GM18909 (cell line): ENCODE data around the gene PTPRT.
"Not testable (repeated sequence)": the region's sequence is repeated elsewhere in the genome, so short reads cannot be mapped to it uniquely, and the experiment has no call there.

Source experiments
- ATAC-seq: cut with Tn5 transposase; IDR thresholded peaks from one replicate; pipeline ENCODE4 v1.9.1; 2021; ENCODE audit warnings: mild to moderate bottlenecking; ENCODE audit not compliant: unreplicated experiment, poor library complexity

Gene PTPRT

GRCh38 chr20:43188234-43188653 lies 1.5 kb downstream of the PTPRT start:
- ATAC-seq = no peak

- ATAC-seq = peak; percentile 56
Measured at GRCh38 chr20:43187476-43188233, 2.1 kb downstream of the PTPRT start.

- no peak for ATAC-seq
Measured at GRCh38 chr20:43186312-43186711, 3.4 kb downstream of the PTPRT start.

GRCh38 chr20:43185901-43186300 lies 3.8 kb downstream of the PTPRT start:
- ATAC-seq = no peak

DNA sequence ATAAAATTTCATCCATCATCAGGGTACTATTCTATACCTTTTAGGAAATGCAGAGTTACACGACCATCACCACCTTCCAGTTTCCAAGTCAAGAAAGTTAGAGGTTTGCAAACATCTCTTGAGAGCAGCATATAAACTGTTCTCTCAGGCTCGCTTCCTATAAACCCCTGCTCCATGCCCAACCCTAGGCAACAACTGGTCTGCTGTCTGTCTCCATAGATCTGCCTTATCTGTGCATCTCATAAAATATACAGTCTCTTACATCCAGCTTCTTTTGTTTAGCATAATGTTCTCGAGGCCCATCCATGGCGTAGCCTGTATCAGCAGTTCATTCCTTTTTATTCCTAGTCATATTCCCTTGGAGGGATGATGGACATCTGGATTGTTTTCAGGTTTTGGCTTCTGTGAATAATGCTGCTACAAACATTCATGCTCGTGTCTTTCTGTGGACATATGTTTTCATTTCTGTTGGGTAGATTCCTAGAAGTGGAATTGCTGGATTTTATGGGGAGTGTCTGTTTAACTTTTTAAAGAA lies 6.1 kb downstream of the PTPRT start:
- ATAC-seq = no peak

DNA sequence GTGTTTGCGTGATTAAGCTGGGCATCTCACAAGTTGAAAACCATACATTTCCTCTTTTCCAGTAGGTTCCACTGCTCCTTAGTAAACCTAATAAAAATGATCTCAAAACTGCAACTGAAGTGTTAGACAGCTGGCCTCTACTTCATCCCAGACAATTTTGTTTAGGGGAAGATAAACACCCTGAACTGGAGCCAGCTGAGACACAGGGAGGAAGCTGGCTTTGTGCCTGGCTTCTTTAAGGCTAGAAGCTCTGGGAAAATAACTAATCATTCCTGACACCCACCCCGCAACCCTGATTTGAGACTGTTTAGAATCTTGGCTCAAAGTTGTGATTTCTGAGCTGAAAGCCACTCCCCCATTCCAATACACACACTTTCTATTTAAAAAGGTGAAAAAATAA lies 11.6 kb downstream of the PTPRT start:
- ATAC-seq = no peak

GRCh38 chr20:43176726-43177125 lies 13.0 kb downstream of the PTPRT start:
- no peak for ATAC-seq

GRCh38 chr20:43171930-43172329 lies 17.8 kb downstream of the PTPRT start:
- no peak for ATAC-seq

DNA sequence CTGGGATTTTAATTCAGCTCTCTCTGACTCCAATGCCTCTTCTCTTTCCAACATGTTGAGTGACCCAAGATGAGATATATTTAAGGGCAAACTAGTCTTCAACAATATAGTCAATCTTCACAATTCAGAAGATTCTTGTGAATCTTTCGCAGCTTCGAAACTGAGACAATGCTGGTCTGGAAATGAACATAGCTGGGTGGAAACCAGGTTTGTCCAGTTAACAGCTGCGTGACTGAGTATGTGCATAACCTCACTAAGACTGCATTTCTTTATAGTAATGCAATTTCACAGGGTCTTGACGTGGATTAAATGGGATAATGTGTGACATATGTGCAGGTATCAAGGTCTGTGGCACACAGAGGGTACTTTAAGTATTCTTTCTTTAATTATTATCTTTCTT lies 18.9 kb downstream of the PTPRT start:
- no peak for ATAC-seq

DNA sequence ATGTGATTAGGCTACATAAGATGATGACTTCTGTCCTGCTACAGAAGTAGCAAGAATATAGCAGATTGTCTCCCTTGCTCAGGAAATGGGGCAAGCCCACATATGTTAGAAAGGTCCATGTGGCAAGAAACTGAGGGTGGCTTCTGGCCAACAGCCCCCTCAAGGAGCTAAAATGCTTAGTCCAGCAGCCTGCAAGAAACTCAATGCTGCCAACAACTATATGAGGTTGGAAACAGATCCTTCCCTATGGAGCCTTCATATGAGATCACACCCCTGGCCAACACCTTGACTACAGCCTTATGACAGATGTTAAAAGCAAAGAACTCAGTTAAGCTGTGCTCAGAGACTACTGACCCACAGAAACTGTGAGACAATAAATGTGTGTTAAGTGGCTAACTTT lies 22.1 kb downstream of the PTPRT start:
- no peak for ATAC-seq

DNA sequence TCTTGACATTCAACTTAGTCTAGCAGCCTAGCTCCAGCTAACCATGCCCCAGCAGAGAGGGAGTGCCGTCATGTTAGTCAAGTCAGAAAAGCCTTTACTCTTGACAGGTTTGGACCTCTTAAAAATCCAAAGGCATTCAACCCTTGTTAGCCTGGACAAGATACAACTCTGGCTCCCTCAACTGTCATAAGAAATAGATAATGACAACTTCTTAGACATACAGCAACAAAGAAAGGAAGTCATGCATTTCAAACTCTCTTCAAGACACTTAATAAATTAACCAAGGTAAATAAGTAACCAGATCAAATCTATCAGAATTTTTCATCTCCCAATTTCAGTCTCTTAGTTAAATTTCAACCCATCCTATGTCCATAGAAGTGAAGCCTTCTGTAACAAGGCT lies 22.7 kb downstream of the PTPRT start:
- no peak for ATAC-seq

- no peak for ATAC-seq
Measured at GRCh38 chr20:43165611-43166010, 24.1 kb downstream of the PTPRT start.

DNA sequence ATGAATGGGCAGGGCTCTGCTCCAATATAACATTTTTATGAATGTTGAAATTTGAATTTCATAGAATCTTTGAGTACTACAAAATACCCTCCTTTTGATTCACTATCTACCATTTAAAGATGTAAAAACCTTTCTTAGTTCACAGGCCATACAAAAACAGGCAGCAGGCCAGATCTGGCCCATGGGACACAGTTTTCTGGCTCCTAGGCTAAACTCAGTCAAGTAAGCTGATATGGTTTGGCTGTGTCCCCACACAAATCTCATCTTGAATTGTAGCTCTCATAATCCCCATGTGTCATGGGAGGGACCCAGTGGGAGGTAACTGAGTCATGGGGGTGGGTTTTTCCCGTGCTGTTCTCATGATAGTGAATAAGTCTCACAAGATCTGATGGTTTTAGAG lies 25.0 kb downstream of the PTPRT start:
- ATAC-seq = not testable (repeated sequence)

DNA sequence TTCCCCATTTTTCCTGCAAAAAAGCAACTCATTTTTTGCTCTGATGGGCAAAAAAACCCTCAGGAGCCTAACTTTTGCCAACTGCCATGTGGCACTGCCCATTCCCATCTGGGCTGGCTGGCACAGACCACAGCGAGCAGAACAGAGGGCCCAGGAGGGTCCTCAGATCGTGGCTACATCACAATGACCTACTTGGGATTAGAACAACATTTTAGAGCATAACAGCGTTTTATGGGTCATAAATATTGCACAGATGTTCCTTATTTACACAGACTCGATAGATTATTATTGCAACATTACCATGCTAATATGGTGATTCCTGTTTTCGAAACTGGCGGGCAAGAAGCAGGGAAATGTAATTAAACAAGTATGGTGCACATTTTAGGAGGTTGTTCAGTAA lies 28.0 kb downstream of the PTPRT start:
- ATAC-seq = no peak

DNA sequence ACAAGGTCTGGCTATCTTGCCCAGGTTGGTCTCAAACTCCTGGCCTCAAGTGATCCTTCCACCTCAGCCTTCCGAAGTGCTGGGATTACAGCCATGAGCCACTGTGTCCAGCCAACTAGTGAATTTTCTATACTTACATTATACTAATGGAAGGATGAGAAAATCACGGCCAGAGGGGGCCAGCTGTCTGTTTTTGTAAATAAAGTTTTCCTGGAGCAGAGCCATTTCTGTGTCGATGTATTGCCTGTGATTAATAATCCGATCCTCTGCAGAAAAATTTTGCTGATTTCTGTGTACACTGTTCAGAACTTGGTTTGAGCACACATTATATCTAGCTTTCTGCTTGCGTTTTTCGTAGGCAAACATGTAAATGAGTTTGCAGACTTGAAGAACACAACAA lies 28.8 kb downstream of the PTPRT start:
- no peak for ATAC-seq

GRCh38 chr20:43159994-43160393 lies 29.7 kb downstream of the PTPRT start:
- no peak for ATAC-seq

DNA sequence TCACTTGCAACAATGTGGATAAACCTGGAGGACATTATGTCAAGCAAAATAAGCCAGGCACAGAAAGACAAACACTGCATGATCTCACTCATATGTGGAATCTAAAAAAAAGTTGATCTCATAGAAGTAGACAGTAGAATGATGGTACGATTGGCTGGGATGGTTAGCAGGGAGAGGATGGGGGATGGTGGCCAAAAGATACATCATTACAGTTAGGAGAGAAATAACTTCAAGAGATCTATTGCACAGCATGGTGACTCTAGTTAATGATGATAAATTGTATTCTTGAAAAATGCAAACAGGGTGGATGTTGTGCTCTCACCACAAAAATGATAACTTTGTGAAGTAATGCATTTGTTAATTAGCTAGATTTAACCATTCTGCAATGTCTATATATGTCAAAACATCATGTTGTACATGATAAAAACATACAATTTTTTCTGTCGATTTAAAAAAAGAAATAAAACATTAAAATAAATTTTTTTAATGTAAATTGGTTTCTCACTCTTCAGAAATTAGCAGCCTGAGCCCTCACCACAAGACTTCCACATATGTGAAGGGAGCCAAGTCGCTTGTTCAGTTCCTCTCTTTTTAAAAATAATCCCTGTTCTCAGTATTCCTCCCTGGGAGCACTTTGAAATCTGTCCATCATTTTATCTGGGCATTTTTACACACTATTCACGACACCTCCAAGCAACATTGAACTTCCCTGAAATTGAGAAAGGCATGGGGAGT lies 34.2 kb downstream of the PTPRT start:
- no peak for ATAC-seq

- no peak for ATAC-seq
Measured at GRCh38 chr20:43151901-43152300, 37.8 kb downstream of the PTPRT start.

DNA sequence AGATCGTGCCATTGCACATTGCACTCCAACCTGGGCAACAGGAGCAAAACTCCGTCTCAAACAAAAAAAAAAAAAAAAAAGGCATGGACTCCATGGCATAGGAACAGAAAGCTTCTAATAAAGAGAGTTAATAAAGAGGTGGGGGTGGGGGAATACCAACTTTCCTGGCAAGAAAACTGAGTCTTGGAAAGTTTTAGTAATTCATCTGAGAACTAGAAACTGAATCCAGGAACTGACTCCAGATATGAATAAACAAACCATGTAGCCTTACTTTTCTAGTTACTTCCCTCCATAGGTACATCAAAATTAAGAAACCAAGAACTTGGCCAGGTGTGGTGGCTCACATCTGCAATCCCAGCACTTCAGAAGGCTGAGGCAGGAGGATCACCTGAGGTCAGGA lies 38.5 kb downstream of the PTPRT start:
- ATAC-seq = no peak

DNA sequence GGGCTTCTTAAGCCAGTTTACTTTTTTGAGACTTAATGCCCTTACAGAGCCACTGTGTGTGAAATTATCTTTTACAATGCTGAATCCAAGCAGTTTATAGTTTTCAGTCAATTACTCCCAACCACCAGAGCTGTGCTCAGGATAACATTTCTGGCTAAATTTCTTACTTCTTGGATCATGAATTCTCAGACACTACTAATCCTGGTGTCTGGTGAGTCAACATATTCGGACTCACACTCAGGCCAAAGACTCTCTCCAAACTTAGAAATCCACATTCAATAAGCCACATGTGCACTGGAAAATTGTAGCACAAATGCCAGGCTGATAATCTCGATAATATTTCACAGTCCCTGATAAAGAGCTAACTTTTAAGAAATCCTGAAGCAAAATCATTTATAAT lies 49.0 kb downstream of the PTPRT start:
- no peak for ATAC-seq

DNA sequence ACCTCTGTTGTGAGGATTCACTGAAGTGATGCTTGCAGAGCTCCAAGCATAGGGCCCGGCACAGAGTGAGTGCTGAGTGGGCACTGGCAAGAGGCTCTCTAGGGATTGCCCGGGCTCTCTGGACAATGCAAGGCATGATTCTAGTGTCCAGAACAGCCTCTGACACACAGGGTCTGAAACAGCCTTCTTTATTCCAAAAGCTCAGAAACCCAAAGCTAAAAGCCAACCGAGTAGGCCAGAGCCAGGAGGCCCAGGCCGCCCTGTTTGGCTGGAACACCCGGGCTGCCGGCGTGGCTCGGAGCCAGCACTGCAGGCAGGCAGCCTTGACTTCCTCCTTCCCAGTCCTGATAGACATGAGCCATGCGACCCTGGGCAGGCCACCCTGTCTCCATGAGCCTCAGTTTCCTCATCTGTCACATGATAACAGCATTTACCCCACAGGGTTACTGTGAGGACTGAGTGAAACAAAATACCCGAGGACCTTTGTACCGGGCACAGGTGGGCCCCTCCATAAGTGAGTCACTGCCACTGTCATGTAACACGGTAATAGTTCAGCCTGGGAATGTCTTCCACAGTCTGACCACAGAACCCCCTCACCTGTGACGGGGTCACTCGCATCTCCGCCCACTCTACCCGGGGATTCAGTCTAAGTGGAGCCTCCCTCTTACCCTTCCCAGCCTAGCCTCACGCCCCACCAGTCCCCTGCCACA lies 51.5 kb downstream of the PTPRT start:
- ATAC-seq = no peak
